ENCODE measurements around the gene OMP. TPM values are rescaled to one million over a fixed set of nuclear protein-coding genes. Genes with fewer than 3 reads are reported as not detected.

Gene OMP
- total RNA-seq, 1 donor from 2014 or later: not detected

DNA sequence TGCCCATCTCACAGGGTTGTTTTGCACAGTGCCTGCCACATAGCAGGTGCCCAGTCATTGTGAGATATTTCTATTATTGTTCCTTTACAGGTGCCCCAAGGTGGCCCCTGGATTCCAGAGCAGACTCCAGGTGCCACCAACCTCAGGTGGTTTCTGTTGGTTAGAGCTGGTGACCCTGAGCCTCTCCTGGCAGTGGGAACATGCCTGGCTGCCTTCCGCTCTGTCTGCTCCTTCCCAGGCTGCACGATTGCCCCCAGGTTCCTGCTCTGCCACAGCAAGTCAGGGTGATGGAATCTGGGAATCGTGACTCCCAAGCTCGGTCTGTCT, 12.6 kb upstream of the OMP start:
- no peak for DNase-seq (ENCODE audit: extremely low spot score, unreplicated experiment)
- Mint-ChIP-seq H3K9me3 (ENCODE audit: unreplicated experiment) (no peaks in the 10 kb centered on the region), H3K27ac (ENCODE audit: unreplicated experiment) (no peak overlapping the region), H3K36me3 (ENCODE audit: unreplicated experiment) (no peaks in the 10 kb centered on the region), H3K27me3 (ENCODE audit: unreplicated experiment) (no peaks in the 10 kb centered on the region), H3K4me1 (ENCODE audit: unreplicated experiment) (peaks cover 1% of the 10 kb centered on the region), H3K4me3 (ENCODE audit: unreplicated experiment) (no peak overlapping the region)
- TF ChIP-seq, protein P1, sequence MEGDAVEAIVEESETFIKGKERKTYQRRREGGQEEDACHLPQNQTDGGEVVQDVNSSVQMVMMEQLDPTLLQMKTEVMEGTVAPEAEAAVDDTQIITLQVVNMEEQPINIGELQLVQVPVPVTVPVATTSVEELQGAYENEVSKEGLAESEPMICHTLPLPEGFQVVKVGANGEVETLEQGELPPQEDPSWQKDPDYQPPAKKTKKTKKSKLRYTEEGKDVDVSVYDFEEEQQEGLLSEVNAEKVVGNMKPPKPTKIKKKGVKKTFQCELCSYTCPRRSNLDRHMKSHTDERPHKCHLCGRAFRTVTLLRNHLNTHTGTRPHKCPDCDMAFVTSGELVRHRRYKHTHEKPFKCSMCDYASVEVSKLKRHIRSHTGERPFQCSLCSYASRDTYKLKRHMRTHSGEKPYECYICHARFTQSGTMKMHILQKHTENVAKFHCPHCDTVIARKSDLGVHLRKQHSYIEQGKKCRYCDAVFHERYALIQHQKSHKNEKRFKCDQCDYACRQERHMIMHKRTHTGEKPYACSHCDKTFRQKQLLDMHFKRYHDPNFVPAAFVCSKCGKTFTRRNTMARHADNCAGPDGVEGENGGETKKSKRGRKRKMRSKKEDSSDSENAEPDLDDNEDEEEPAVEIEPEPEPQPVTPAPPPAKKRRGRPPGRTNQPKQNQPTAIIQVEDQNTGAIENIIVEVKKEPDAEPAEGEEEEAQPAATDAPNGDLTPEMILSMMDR (IDR thresholded peaks at IDR 0.05): no peak

DNA sequence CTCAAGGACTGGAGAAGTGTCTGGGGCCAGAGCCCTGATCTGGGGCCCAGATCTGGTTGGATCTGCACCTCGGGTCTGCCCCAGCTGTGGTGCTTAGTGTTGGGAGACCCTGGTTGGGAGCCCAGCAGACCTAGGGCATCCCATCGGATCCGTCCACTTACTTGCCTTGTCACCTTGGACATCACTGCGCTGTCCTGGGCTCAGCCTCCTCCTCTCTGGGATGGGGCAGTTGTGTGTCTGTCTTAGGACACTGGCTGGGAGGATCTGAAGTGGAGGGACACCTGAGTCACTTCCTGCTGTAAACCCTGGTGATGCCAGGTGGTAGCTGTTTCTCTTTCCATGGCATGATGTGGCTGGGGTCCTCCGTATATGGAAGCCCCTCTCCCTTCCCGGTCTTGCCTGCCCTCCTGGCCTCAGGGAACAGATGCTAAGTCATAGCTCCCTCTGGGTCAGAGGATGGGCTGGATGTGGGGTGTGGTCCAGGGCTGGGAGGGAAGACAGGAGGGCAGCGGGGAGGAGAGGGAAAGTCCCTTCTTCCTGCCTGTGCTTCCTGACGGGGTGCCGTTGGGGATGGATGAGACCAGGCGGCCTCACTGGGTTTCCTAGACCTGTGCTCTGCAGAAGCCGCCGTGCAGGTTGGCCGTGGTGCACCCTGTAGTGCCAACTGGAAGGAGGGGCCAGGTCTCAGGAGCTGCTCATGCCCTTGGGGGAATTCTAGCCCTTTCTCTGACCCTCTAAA, 12.1 kb upstream of the OMP start:
- H3K36me3 Mint-ChIP-seq (ENCODE audit: unreplicated experiment): no peaks in the 10 kb centered on the region
- H3K4me3 Mint-ChIP-seq (ENCODE audit: unreplicated experiment): no peak overlapping the region
- no peak for DNase-seq (ENCODE audit: extremely low spot score, unreplicated experiment)
- no peak overlapping the region for H3K27ac Mint-ChIP-seq (ENCODE audit: unreplicated experiment)
- TF ChIP-seq, protein P1 (IDR thresholded peaks at IDR 0.05): no peak
- H3K9me3 Mint-ChIP-seq (ENCODE audit: unreplicated experiment): no peaks in the 10 kb centered on the region
- no peaks in the 10 kb centered on the region for H3K27me3 Mint-ChIP-seq (ENCODE audit: unreplicated experiment)
- peaks cover 1% of the 10 kb centered on the region for H3K4me1 Mint-ChIP-seq (ENCODE audit: unreplicated experiment)

DNA sequence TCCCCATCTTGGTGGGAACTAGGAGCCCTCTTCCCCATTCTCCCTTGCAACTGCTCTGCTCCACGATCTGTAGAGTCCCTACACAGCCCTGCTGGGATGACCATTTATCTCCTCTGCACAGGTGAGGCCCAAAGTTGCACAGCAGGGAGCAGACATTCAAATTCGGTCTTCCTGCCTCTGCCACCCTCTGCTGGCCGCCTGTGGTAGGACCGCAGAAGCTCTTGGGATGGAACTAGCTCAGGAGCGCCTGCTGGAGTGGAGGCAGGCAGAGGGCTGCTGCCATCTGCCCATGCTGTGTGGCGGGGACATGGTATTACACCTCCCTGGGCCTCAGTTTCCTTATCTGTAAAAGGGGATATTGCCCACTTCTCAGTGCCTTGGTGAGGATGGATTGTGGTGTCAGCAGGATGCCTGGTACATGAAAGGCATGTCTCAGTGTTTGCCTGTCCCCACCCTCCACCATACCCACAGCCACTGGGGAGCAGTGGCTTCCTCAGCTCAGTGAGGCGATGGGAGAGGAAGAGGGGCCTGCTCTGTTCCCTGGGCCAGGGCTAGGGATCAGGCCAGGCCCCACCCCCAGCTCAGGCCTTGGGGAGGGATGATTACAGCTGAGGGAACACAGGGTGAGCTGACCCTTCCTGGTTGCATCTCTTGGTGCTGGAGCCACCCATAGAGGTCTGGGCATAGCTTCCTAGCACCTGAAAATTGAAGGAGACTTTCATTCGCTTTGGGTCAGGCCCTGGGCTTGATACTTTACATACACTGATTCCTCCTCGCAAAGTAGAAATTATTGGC, 11.3 kb upstream of the OMP start:
- TF ChIP-seq, protein P1 (IDR thresholded peaks at IDR 0.05): peak; percentile 94
- Mint-ChIP-seq H3K27ac (ENCODE audit: unreplicated experiment) (no peak overlapping the region), H3K36me3 (ENCODE audit: unreplicated experiment) (no peaks in the 10 kb centered on the region), H3K9me3 (ENCODE audit: unreplicated experiment) (no peaks in the 10 kb centered on the region), H3K27me3 (ENCODE audit: unreplicated experiment) (no peaks in the 10 kb centered on the region), H3K4me3 (ENCODE audit: unreplicated experiment) (no peak overlapping the region), H3K4me1 (ENCODE audit: unreplicated experiment) (peaks cover 1% of the 10 kb centered on the region)
- no peak for DNase-seq (ENCODE audit: extremely low spot score, unreplicated experiment)

DNA sequence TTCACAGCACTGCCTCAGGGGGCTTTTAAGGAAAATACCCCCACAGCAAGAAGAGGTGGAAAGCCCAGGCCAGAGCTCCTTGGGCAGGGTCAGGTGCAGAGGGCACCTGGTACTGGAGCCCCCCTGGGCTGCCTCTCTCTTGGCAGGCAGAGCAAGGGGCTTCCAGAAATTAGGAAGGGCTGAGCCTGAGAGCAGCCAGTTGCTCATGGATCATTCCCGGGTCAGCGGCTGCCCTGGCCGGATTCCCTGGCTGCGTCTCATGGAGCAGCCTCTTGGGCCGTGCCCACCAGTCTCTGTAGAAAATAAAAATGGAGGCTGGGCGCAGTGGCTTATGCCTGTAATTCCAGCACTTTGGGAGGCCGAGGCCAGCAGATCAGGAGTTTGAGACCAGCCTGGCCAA, 10.3 kb upstream of the OMP start:
- Mint-ChIP-seq H3K27me3 (ENCODE audit: unreplicated experiment) (no peaks in the 10 kb centered on the region), H3K4me1 (ENCODE audit: unreplicated experiment) (peaks cover 1% of the 10 kb centered on the region), H3K36me3 (ENCODE audit: unreplicated experiment) (no peaks in the 10 kb centered on the region), H3K27ac (ENCODE audit: unreplicated experiment) (no peak overlapping the region), H3K9me3 (ENCODE audit: unreplicated experiment) (no peaks in the 10 kb centered on the region), H3K4me3 (ENCODE audit: unreplicated experiment) (no peak overlapping the region)
- DNase-seq (ENCODE audit: extremely low spot score, unreplicated experiment): no peak
- TF ChIP-seq, protein P1 (IDR thresholded peaks at IDR 0.05): no peak
